Astrocyte (in vitro differentiated cells and primary cell): ENCODE measurements around the gene LRP10. TPM values are rescaled to one million over a fixed set of nuclear protein-coding genes. Genes with fewer than 3 reads are reported as not detected.

Experiments
- DNase-seq: peaks from one replicate; pipeline ENCODE4 v3.0.0-alpha.2; 2010; ENCODE audit warnings: low read depth
- FAIRE-seq: peaks from 2 replicates; lab custom pipeline; 2011; peaks lifted over from hg19 to GRCh38; lab: Jason Lieb, UNC
- H2AFZ ChIP-seq: 2 replicates; pipeline ENCODE4 v1.6.0; 2012; ENCODE audit warnings: low read depth, low read length, inconsistent platforms
- H3K27ac ChIP-seq: 2 replicates; pipeline ENCODE4 v1.5.1; 2011; ENCODE audit warnings: low read depth, low read length, inconsistent platforms
- H3K27me3 ChIP-seq: 2 replicates; pipeline ENCODE4 v1.6.0; 2011; ENCODE audit warnings: low read length, inconsistent platforms; ENCODE audit not compliant: insufficient read depth
- H3K36me3 ChIP-seq: 2 replicates; pipeline ENCODE4 v1.5.1; 2011; ENCODE audit warnings: low read length, inconsistent platforms; ENCODE audit not compliant: insufficient read depth
- H3K4me1 ChIP-seq: 2 replicates; pipeline ENCODE4 v1.5.1; 2011; ENCODE audit warnings: low read length, inconsistent platforms; ENCODE audit not compliant: insufficient read depth
- H3K4me2 ChIP-seq: 2 replicates; pipeline ENCODE4 v1.6.0; 2012; ENCODE audit warnings: low read length, inconsistent platforms
- H3K4me3 ChIP-seq: 2 replicates; pipeline ENCODE4 v1.5.1; 2011; ENCODE audit warnings: low read depth, mild to moderate bottlenecking, low read length, inconsistent platforms; ENCODE audit not compliant: insufficient read depth
- H3K79me2 ChIP-seq: 2 replicates; pipeline ENCODE4 v1.6.0; 2012; ENCODE audit warnings: mild to moderate bottlenecking, low read length, inconsistent platforms; ENCODE audit not compliant: insufficient read depth
- H3K9ac ChIP-seq: 2 replicates; pipeline ENCODE4 v1.6.0; 2012; ENCODE audit warnings: mild to moderate bottlenecking, low read length, inconsistent platforms
- H3K9me3 ChIP-seq: 2 replicates; pipeline ENCODE4 v1.5.1; 2012; ENCODE audit warnings: low read depth, mild to moderate bottlenecking, low read length, inconsistent platforms; ENCODE audit not compliant: insufficient read depth
- H4K20me1 ChIP-seq: 2 replicates; pipeline ENCODE4 v1.6.0; 2012; ENCODE audit warnings: low read length, inconsistent platforms; ENCODE audit not compliant: insufficient read depth
- H3K27ac Mint-ChIP-seq: one replicate; pipeline ENCODE4 v1.8.0; 2021; ENCODE audit warnings: mild to moderate bottlenecking, mixed read lengths; ENCODE audit not compliant: unreplicated experiment
- H3K27me3 Mint-ChIP-seq: one replicate; pipeline ENCODE4 v1.8.0; 2021; ENCODE audit warnings: low read depth, mixed read lengths; ENCODE audit not compliant: unreplicated experiment
- H3K36me3 Mint-ChIP-seq: one replicate; pipeline ENCODE4 v1.8.0; 2021; ENCODE audit warnings: low read depth, mixed read lengths; ENCODE audit not compliant: unreplicated experiment
- H3K4me1 Mint-ChIP-seq: one replicate; pipeline ENCODE4 v1.8.0; 2021; ENCODE audit warnings: low read depth, mixed read lengths; ENCODE audit not compliant: unreplicated experiment
- H3K4me3 Mint-ChIP-seq: one replicate; pipeline ENCODE4 v1.8.0; 2021; ENCODE audit warnings: mild to moderate bottlenecking, moderate library complexity, mixed read lengths; ENCODE audit not compliant: unreplicated experiment
- H3K9me3 Mint-ChIP-seq: one replicate; pipeline ENCODE4 v1.8.0; 2021; ENCODE audit warnings: mild to moderate bottlenecking, mixed read lengths; ENCODE audit not compliant: unreplicated experiment
- EZH2 ChIP-seq: IDR thresholded peaks from 2 replicates; pipeline ENCODE4 v1.6.1; 2012; ENCODE audit warnings: mild to moderate bottlenecking, low read length, inconsistent platforms; ENCODE audit not compliant: insufficient read depth
- total RNA-seq: library from RNA; stranded (reverse); gene quantifications from 2 replicates; pipeline ENCODE4 v1.2.1, GENCODE V29; 2021
- TF ChIP-seq, protein P1 (sequence below): IDR thresholded peaks from 2 replicates; pipeline ENCODE4 v1.5.1; 2011; ENCODE audit warnings: low read depth, mild to moderate bottlenecking, inconsistent platforms, low read length, moderate library complexity; ENCODE audit not compliant: insufficient read depth

Gene LRP10
- total RNA-seq, 1 donor from 2014 or later, result 142 TPM

DNA sequence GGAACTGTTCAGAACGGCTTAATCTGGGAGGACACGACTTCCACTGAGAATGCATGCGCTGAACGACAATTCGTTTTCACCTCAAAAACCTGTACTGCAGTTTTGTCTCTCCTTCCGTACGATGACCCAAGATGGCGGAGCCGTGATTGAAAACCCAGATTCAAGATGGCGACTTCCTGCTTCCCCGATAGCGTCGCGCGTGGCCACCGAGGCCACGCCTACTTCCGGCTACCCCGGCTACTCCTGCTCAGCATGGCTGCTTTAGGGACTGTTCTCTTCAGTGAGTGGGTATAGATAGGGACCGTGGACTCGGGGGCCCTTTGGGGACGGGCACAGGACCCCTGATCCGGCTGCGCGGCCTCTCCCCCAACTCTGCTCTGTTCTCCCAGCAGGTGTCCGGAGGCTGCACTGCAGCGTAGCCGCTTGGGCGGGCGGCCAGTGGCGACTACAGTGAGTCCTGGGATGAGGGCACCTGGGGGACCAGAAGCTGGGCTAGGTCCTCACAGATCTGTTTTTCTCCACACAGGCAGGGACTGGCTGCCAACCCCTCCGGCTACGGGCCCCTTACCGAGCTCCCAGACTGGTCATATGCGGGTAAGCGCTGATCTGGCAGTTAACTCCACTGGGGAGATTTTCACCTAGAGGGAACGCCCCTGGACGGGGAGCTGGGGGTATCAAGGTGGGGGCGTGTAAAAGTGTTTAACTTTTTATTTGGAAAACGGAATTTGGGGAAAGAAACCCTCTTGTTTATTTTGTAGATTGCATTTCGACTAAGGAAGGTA, 41.7 kb upstream of the LRP10 start, which contains the start of gene MRPL52:
TSS of gene MRPL52 (plus strand) at position 227 of the 782 bp plus-strand sequence. CDS start at position 253, 26 bp downstream.
- TF ChIP-seq, protein P1, sequence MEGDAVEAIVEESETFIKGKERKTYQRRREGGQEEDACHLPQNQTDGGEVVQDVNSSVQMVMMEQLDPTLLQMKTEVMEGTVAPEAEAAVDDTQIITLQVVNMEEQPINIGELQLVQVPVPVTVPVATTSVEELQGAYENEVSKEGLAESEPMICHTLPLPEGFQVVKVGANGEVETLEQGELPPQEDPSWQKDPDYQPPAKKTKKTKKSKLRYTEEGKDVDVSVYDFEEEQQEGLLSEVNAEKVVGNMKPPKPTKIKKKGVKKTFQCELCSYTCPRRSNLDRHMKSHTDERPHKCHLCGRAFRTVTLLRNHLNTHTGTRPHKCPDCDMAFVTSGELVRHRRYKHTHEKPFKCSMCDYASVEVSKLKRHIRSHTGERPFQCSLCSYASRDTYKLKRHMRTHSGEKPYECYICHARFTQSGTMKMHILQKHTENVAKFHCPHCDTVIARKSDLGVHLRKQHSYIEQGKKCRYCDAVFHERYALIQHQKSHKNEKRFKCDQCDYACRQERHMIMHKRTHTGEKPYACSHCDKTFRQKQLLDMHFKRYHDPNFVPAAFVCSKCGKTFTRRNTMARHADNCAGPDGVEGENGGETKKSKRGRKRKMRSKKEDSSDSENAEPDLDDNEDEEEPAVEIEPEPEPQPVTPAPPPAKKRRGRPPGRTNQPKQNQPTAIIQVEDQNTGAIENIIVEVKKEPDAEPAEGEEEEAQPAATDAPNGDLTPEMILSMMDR, result no peak
- no peak for TF ChIP-seq EZH2
- H3K27ac Mint-ChIP-seq, result peak within 1 kb of the TSS; percentile 99
- H3K9me3 ChIP-seq, result no peaks in the 10 kb centered on the region
- peak within 1 kb of the TSS; percentile 97 for H2AFZ ChIP-seq
- FAIRE-seq, result no peak
- H3K36me3 ChIP-seq, result peaks cover 21% of the 10 kb centered on the region
- H3K4me2 ChIP-seq, result peak within 1 kb of the TSS; percentile 95
- peaks cover 8% of the 10 kb centered on the region for H3K4me1 ChIP-seq
- H3K4me3 ChIP-seq, result peak within 1 kb of the TSS; percentile 85
- H3K79me2 ChIP-seq, result peaks cover 28% of the 10 kb centered on the region
- peak within 1 kb of the TSS; percentile 95 for H3K4me3 Mint-ChIP-seq
- H3K9ac ChIP-seq, result peak within 1 kb of the TSS; percentile 95
- H3K27me3 Mint-ChIP-seq, result no peaks in the 10 kb centered on the region
- peak within 1 kb of the TSS; percentile 82 for H3K27ac ChIP-seq
- H4K20me1 ChIP-seq, result no peaks in the 10 kb centered on the region
- H3K27me3 ChIP-seq, result no peaks in the 10 kb centered on the region
- DNase-seq, result peak; percentile 69
- H3K36me3 Mint-ChIP-seq, result peaks cover 5% of the 10 kb centered on the region
- H3K9me3 Mint-ChIP-seq, result peaks cover 3% of the 10 kb centered on the region
- peaks cover 9% of the 10 kb centered on the region for H3K4me1 Mint-ChIP-seq

DNA sequence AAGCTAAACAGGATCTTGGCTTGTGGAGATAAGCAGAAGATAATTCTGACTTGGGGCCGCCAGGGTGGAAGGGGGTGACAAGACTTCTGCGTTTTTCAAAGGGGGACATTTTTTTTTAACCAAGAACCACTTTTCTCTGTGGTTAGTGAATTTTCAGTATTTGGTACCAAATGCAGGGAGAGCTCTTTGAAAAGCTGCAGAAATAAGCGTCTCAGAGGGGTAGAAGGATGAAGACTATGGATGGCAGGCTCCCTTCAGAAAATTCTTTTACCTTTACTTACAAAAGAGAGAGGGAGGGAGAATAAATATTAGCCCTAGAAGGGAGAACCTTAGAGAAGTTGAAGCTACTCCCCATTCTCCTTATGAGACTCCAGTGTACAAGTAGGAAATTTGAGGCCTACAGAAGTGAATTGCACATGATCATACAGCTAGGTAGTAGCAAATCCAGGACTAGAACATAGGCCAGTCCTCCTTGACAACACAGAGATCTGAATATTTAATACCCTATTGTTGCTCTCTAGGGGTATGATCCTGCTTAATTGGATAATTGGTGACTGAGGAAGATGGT, 41.0 kb upstream of the LRP10 start:
- Histone ChIP-seq H3K4me1 (peaks cover 6% of the 10 kb centered on the region), H3K4me3 (peak overlapping the region; percentile 85), H4K20me1 (no peaks in the 10 kb centered on the region), H3K9ac (peak overlapping the region; percentile 95), H2AFZ (no peak overlapping the region), H3K36me3 (peaks cover 24% of the 10 kb centered on the region), H3K27me3 (no peaks in the 10 kb centered on the region), H3K9me3 (no peaks in the 10 kb centered on the region), H3K27ac (peak overlapping the region; percentile 82), H3K79me2 (peaks cover 28% of the 10 kb centered on the region), H3K4me2 (peak overlapping the region; percentile 95)
- DNase-seq, result no peak
- H3K4me1 Mint-ChIP-seq, result peaks cover 8% of the 10 kb centered on the region
- H3K36me3 Mint-ChIP-seq, result peaks cover 5% of the 10 kb centered on the region
- peak overlapping the region; percentile 95 for H3K4me3 Mint-ChIP-seq
- no peak for FAIRE-seq
- H3K27me3 Mint-ChIP-seq, result no peaks in the 10 kb centered on the region
- peak overlapping the region; percentile 99 for H3K27ac Mint-ChIP-seq
- H3K9me3 Mint-ChIP-seq, result peaks cover 3% of the 10 kb centered on the region
- TF ChIP-seq, protein P1, result no peak
- no peak for TF ChIP-seq EZH2
